ENCODE results near the gene DBN1.

Gene DBN1

GRCh38 chr5:177497292-177498012 is 24.0 kb upstream of the DBN1 start, which contains the start of gene PDLIM7:
Gene PDLIM7, minus strand, starts transcription at chr5:177497604. Its CDS starts 1,092 bp downstream, at chr5:177496512.
- H3K9me3 Mint-ChIP-seq, result no peaks in the 10 kb centered on the region
- peaks cover 16% of the 10 kb centered on the region for H3K36me3 Mint-ChIP-seq
- ATAC-seq (peak; percentile 85), DNase-seq (ENCODE audit: low spot score in 2 of 2) (peak; percentile 96 to 97)
- H3K4me3 Mint-ChIP-seq, result peak within 1 kb of the TSS; percentile 78
- peak within 1 kb of the TSS; percentile 79 for H3K27ac Mint-ChIP-seq
- peaks cover 50% of the 10 kb centered on the region for H3K4me1 Mint-ChIP-seq

GRCh38 chr5:177496727-177497291 is 23.4 kb upstream of the DBN1 start:
- no peak for DNase-seq (ENCODE audit: low spot score in 2 of 2)
- Mint-ChIP-seq H3K4me3 (peak overlapping the region; percentile 78), H3K4me1 (peaks cover 50% of the 10 kb centered on the region), H3K9me3 (no peaks in the 10 kb centered on the region), H3K36me3 (peaks cover 18% of the 10 kb centered on the region), H3K27ac (peak overlapping the region; percentile 54)
- peak; percentile 4 for ATAC-seq

DNA sequence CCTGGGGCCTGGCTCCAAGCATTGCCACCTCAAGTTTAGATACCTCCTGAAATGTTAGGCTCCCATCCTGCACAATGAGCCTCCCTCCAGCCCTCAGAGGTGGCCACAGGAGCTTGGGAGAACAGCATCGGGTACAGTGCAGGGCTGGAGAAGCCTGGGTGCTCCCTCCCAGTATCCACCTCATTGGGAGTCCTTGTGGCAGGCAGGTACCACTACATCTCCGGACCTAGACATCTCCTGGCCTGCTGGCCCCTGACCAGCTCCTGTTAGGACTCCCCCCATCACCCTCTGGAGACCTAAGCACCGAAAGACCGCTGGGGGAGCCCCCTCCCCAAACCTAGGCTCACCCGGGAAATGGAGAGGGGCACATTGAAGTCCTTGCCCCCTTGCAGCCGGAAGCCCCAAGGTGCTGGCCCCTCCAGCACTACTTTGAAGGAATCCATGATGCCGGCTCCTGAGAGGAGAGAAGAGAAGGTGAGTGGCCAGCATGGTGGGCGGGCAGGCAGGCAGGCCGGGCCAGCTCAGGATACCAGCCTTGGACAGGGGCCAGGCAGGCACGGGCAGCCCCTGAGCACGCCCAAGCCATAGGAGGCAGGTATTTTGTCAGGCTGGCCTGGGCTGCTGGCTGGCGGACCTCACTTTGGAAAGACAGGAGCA is 22.8 kb upstream of the DBN1 start:
- Mint-ChIP-seq H3K36me3 (peaks cover 22% of the 10 kb centered on the region), H3K4me1 (peaks cover 50% of the 10 kb centered on the region), H3K9me3 (no peaks in the 10 kb centered on the region), H3K27ac (peak overlapping the region; percentile 54), H3K4me3 (peak overlapping the region; percentile 78)
- peak in 1 of 2 donors; percentile 63 for DNase-seq (ENCODE audit: low spot score in 2 of 2)
- no peak for ATAC-seq

GRCh38 chr5:177495243-177496060 is 22.0 kb upstream of the DBN1 start:
- DNase-seq (ENCODE audit: low spot score in 2 of 2), result no peak
- no peak for ATAC-seq
- peak overlapping the region; percentile 78 for H3K4me3 Mint-ChIP-seq
- no peaks in the 10 kb centered on the region for H3K9me3 Mint-ChIP-seq
- peaks cover 52% of the 10 kb centered on the region for H3K4me1 Mint-ChIP-seq
- no peak overlapping the region for H3K27ac Mint-ChIP-seq
- peaks cover 29% of the 10 kb centered on the region for H3K36me3 Mint-ChIP-seq

GRCh38 chr5:177494346-177495195 is 21.1 kb upstream of the DBN1 start:
- ATAC-seq (peak; percentile 59), DNase-seq (ENCODE audit: low spot score in 2 of 2) (no peak)
- no peaks in the 10 kb centered on the region for H3K9me3 Mint-ChIP-seq
- peak overlapping the region; percentile 78 for H3K4me3 Mint-ChIP-seq
- peaks cover 59% of the 10 kb centered on the region for H3K4me1 Mint-ChIP-seq
- H3K36me3 Mint-ChIP-seq, result peaks cover 36% of the 10 kb centered on the region
- H3K27ac Mint-ChIP-seq, result peak overlapping the region; percentile 69

- Mint-ChIP-seq H3K9me3 (no peaks in the 10 kb centered on the region), H3K27ac (peak overlapping the region; percentile 69), H3K4me1 (peaks cover 57% of the 10 kb centered on the region), H3K36me3 (peaks cover 39% of the 10 kb centered on the region), H3K4me3 (peak overlapping the region; percentile 78)
- no peak for ATAC-seq
- no peak for DNase-seq (ENCODE audit: low spot score in 2 of 2)
Observed at GRCh38 chr5:177493795-177494345, 20.4 kb upstream of the DBN1 start.

DNA sequence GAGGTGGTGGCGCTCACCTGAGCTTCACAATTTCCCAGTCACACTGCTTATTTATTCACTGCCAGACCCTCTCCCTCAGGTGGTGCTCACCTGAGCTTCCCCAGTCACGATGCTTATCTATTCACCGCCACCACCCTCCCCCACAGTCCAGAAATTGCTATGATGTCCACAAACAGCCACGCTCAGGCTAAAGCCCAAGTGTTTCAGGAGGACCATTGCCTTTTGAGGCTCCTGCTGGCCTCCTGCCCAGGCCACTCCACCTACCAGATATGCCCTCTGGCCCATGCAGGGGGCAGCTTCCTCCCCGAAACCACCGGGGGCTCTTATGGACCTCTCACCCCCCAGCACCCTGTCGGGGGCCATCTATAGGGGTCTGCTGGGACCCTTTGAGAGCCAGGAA is 19.4 kb upstream of the DBN1 start:
- H3K4me3 Mint-ChIP-seq, result no peak overlapping the region
- no peak for DNase-seq (ENCODE audit: low spot score in 2 of 2)
- H3K27ac Mint-ChIP-seq, result peak overlapping the region; percentile 54
- H3K4me1 Mint-ChIP-seq, result peaks cover 47% of the 10 kb centered on the region
- peaks cover 40% of the 10 kb centered on the region for H3K36me3 Mint-ChIP-seq
- no peak for ATAC-seq
- no peaks in the 10 kb centered on the region for H3K9me3 Mint-ChIP-seq

GRCh38 chr5:177491983-177492746 is 18.7 kb upstream of the DBN1 start:
- peaks cover 46% of the 10 kb centered on the region for H3K36me3 Mint-ChIP-seq
- peaks cover 44% of the 10 kb centered on the region for H3K4me1 Mint-ChIP-seq
- no peak overlapping the region for H3K4me3 Mint-ChIP-seq
- no peaks in the 10 kb centered on the region for H3K9me3 Mint-ChIP-seq
- ATAC-seq (no peak), DNase-seq (ENCODE audit: low spot score in 2 of 2) (no peak)
- H3K27ac Mint-ChIP-seq, result peak overlapping the region; percentile 54

GRCh38 chr5:177491429-177491945 is 18.1 kb upstream of the DBN1 start:
- H3K27ac Mint-ChIP-seq, result peak overlapping the region; percentile 67
- ATAC-seq (peak; percentile 29), DNase-seq (ENCODE audit: low spot score in 2 of 2) (no peak)
- H3K36me3 Mint-ChIP-seq, result peaks cover 53% of the 10 kb centered on the region
- H3K9me3 Mint-ChIP-seq, result no peaks in the 10 kb centered on the region
- no peak overlapping the region for H3K4me3 Mint-ChIP-seq
- peaks cover 43% of the 10 kb centered on the region for H3K4me1 Mint-ChIP-seq

DNA sequence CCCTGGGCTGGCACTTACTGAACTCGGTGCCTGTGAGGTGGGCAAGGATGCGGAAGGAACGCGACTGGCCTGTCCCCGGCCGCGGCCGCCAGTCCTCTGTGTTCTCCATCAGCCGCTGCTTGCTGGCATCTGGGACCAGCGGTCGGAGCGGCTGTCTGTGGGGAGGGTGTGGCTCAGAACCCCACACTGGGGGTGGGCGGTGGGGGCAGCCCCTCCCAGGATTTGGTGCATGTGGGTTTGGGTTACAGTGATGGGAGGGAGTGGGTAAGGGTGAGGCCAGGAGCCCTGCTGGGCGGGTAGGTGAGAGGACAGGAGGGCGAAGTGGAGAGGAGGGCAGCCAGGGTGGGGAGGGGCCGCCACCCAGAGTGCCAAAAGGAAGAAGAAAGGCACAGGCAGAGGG is 17.6 kb upstream of the DBN1 start:
- ATAC-seq (no peak), DNase-seq (ENCODE audit: low spot score in 2 of 2) (no peak)
- Mint-ChIP-seq H3K36me3 (peaks cover 58% of the 10 kb centered on the region), H3K4me3 (no peak overlapping the region), H3K9me3 (no peaks in the 10 kb centered on the region), H3K27ac (peak overlapping the region; percentile 67), H3K4me1 (peaks cover 38% of the 10 kb centered on the region)

- H3K27ac Mint-ChIP-seq, result peak overlapping the region; percentile 67
Observed at GRCh38 chr5:177490311-177490991, 17.0 kb upstream of the DBN1 start.

DNA sequence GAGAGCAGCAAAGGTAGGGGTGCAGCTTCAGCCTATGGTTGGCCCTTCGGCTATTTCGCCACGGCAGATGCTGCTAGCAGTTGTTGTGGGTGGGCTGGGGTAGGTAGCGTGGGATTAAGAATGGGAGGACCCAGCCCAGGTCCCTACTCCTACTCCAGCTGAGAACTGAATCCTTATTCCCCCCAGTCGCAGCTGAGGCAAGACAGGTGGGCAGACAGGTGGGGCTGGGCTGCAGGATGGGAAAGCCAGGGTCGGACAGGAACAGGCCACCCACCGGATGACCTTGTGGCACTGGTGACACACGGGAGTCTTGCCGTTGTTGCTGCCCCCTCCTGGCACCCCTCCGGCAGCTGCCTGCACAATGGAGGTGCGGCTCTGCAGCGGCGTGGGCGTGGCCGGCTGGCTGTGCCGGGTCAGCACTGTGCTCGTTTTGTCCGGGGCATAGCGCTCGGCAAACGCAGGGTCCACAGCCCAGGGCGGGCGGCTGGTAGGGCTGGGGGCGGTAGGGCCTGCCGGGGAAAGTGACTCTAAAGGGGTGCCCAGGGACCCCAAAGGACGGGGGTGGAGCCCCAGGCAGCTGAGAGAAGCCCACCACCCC is 15.8 kb upstream of the DBN1 start:
- Mint-ChIP-seq H3K9me3 (no peaks in the 10 kb centered on the region), H3K27ac (no peak overlapping the region), H3K4me1 (peaks cover 33% of the 10 kb centered on the region), H3K36me3 (peaks cover 74% of the 10 kb centered on the region), H3K4me3 (no peak overlapping the region)
- no peak for DNase-seq (ENCODE audit: low spot score in 2 of 2)
- ATAC-seq, result no peak

More at GRCh38 chr5:177490311-177490991, 17.0 kb upstream of the DBN1 start:
- DNase-seq (ENCODE audit: low spot score in 2 of 2) (no peak), ATAC-seq (no peak)
- peaks cover 61% of the 10 kb centered on the region for H3K36me3 Mint-ChIP-seq
- no peaks in the 10 kb centered on the region for H3K9me3 Mint-ChIP-seq
- H3K4me3 Mint-ChIP-seq, result no peak overlapping the region
- peaks cover 35% of the 10 kb centered on the region for H3K4me1 Mint-ChIP-seq

DNA sequence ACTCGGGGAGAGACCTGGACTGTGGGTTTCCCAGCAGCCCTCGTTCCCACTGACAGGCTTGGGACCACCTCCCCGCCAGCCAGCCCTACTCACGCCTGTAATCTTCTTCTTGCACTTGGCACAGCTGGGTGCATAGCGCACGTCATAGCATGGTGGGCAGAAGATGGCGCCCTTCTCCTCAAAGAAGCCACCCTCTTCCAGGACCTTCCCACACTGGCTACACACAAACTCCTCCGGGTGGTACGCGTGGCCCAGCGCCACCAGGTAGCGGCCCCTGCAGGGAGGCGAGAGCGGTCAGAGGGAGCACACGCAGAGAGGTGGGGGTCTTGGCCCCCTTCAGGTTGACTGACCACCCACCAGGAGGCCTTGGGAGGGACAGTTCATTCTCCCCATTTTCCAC is 14.5 kb upstream of the DBN1 start:
- no peak for ATAC-seq
- no peaks in the 10 kb centered on the region for H3K9me3 Mint-ChIP-seq

More for the DNA sequence above, 14.5 kb upstream of the DBN1 start:
- Mint-ChIP-seq H3K4me1 (peaks cover 24% of the 10 kb centered on the region), H3K4me3 (no peak overlapping the region), H3K36me3 (peaks cover 74% of the 10 kb centered on the region), H3K27ac (no peak overlapping the region)
- DNase-seq (ENCODE audit: low spot score in 2 of 2), result no peak

All from stimulated activated effector memory CD8-positive, alpha-beta T cell treated with anti-CD3 and anti-CD28 coated beads, Interleukin-12 subunit alpha, Interleukin-12 subunit beta, amount 100 ng/mL, for 72 hours (primary cell).